ENCODE data around the gene LMNB1. TPM values are rescaled to one million over a fixed set of nuclear protein-coding genes. Genes with fewer than 3 reads are reported as not detected.

Gene LMNB1, protein sequence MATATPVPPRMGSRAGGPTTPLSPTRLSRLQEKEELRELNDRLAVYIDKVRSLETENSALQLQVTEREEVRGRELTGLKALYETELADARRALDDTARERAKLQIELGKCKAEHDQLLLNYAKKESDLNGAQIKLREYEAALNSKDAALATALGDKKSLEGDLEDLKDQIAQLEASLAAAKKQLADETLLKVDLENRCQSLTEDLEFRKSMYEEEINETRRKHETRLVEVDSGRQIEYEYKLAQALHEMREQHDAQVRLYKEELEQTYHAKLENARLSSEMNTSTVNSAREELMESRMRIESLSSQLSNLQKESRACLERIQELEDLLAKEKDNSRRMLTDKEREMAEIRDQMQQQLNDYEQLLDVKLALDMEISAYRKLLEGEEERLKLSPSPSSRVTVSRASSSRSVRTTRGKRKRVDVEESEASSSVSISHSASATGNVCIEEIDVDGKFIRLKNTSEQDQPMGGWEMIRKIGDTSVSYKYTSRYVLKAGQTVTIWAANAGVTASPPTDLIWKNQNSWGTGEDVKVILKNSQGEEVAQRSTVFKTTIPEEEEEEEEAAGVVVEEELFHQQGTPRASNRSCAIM
- 9.1 and 11.7 TPM in 2 replicates for total RNA-seq

DNA sequence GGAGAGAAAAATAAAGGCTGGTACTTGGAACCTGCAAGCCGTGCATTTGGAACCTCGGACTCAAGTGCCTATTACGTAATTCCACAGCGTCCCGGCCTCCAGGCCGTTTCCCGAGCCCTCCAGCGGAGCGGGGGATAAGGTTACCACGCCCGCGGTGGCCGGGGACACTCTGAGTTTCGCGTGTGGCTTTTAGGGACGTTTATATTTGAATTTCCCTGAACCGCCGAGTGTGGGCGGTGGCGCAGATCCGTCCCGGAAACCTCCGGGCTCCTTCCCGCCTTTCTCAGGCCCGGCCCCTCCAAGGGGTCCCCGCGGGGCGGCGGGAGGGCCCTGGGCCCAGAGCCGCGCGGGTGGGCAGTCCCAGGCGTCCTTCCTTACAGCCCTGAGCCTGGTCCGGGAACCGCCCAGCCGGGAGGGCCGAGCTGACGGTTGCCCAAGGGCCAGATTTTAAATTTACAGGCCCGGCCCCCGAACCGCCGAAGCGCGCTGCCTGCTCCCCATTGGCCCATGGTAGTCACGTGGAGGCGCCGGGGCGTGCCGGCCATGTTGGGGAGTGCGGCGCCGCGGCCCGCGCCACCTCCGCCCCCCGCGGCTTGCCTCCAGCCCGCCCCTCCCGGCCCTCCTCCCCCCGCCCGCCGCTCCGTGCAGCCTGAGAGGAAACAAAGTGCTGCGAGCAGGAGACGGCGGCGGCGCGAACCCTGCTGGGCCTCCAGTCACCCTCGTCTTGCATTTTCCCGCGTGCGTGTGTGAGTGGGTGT lies at the start of gene LMNB1:
TSS of gene LMNB1 (plus strand) at position 638 of the 758 bp plus-strand sequence. CDS start 373 bp downstream, outside the sequence.

Other genes starting within 250 kb of the LMNB1 start
- 52.8 and 59.6 TPM in 2 replicates for gene ALDH7A1, start 181.9 kb upstream of the LMNB1 start, total RNA-seq
- gene PHAX, start 176.2 kb upstream of the LMNB1 start, total RNA-seq, result 36.6 and 60.2 TPM in 2 replicates